GM10266 (cell line): ENCODE results near the gene MED27.

Experiments
- DNase-seq: peaks from one replicate; pipeline ENCODE4 v3.0.0; 2012; ENCODE audit errors: extremely low spot score
- CTCF ChIP-seq: IDR thresholded peaks from 2 replicates; pipeline ENCODE4 v1.5.1; 2012; ENCODE audit warnings: mild to moderate bottlenecking, low read depth; ENCODE audit not compliant: control insufficient read depth, insufficient read depth; ENCODE audit errors: missing control alignments

Gene MED27

GRCh38 chr9:131823701-131824146 lies 255.9 kb downstream of the MED27 start:
- TF ChIP-seq CTCF = no peak
- no peak for DNase-seq

- no peak for DNase-seq
- TF ChIP-seq CTCF = no peak
Measured at GRCh38 chr9:131818089-131818488, 261.6 kb downstream of the MED27 start.

GRCh38 chr9:131817627-131818026 lies 262.0 kb downstream of the MED27 start:
- DNase-seq = no peak
- TF ChIP-seq CTCF = no peak

- DNase-seq = no peak
- no peak for TF ChIP-seq CTCF
Measured at GRCh38 chr9:131817073-131817472, 262.6 kb downstream of the MED27 start.

GRCh38 chr9:131815970-131816873 lies 263.4 kb downstream of the MED27 start:
- no peak for DNase-seq
- no peak for TF ChIP-seq CTCF

GRCh38 chr9:131814707-131815106 lies 265.0 kb downstream of the MED27 start:
- TF ChIP-seq CTCF = no peak
- no peak for DNase-seq

GRCh38 chr9:131813116-131813515 lies 266.6 kb downstream of the MED27 start:
- no peak for DNase-seq
- no peak for TF ChIP-seq CTCF
